CD4-positive, alpha-beta T cell treated with Interleukin-12 subunit alpha and Interleukin-12 subunit beta, for 1 hour (primary cell): ENCODE measurements around the gene DNM3.
"Not testable (repeated sequence)": the region's sequence is repeated elsewhere in the genome, so short reads cannot be mapped to it uniquely, and the experiment has no call there.

Experiments
- DNase-seq: peaks from one replicate; pipeline ENCODE4 v3.0.0-alpha.2; 2020

DNM3 gene

DNA sequence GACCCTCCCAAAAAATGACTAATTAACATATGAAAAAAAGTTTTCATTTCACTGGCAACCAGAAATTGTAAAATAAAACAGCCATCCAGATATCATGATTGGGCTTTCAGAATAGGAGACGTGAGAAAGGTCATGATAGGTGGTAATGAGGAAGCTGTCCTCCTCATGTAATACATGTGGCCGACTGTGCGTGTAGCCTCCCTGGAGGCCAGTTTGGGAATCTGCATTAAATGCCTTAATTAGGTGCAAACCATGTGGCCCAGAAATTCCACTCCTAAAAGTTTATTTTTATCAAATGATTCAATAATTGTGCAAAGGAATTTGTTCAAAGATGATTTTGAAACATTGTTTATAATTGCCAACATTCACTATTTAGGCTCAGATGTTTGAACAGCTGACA, 451.5 kb downstream of the DNM3 start:
- DNase-seq: no peak

DNA sequence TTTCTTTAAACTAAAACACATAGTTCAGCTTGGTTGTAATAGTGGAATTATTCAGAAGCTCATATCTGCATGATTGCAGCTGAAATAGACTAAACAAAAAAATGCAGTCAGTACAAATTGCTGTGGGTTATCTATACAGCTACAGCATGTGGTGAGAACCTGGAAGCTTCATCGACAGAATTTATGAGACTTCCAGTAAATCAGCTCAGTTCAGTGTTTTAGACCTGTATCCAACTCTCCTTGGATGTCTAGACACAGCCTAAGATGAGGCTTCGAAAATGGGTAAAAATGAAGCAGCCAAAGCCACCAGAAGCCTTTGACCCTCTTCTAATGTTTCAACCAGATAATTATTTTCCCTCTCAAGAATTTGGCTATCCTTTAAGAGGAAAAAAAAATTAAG, 452.1 kb downstream of the DNM3 start:
- DNase-seq: no peak

- no peak for DNase-seq
Observed at GRCh38 chr1:172298141-172298540, 456.8 kb downstream of the DNM3 start.

GRCh38 chr1:172298911-172299310, 457.6 kb downstream of the DNM3 start:
- no peak for DNase-seq

GRCh38 chr1:172299515-172299914, 458.2 kb downstream of the DNM3 start:
- no peak for DNase-seq

DNA sequence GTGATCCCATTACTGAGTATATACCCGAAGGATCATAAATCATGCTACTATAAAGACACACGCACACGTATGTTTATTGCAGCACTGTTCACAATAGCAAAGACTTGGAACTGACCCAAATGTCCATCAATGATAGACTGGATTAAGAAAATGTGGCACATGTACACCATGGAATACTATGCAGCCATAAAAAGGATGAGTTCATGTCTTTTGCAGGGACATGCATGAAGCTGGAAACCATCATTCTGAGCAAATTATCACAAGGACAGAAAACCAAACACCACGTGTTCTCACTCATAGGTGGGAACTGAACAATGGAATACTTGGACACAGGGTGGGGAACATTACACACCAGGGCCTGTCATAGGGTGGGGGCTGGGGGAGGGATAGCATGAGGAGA, 466.2 kb downstream of the DNM3 start:
- DNase-seq: not testable (repeated sequence)

DNA sequence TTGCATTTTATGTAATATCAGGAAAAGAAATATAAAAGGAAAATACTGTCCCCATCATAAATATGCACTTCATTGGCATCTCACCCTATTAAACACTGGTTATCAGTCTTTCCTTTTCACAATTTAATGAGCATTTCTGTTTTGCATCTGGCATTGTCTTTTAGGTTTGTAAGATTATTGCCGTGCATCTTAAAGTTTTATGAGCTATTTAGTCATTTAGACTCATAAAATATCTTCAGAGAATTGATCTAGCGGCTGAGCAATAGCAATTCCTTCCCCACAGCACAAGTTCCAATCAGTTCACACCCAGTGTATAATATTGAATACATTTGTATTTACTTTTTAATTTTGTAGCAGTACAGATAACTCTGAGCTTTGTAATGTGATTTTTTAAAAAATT, 466.8 kb downstream of the DNM3 start:
- DNase-seq: no peak

DNA sequence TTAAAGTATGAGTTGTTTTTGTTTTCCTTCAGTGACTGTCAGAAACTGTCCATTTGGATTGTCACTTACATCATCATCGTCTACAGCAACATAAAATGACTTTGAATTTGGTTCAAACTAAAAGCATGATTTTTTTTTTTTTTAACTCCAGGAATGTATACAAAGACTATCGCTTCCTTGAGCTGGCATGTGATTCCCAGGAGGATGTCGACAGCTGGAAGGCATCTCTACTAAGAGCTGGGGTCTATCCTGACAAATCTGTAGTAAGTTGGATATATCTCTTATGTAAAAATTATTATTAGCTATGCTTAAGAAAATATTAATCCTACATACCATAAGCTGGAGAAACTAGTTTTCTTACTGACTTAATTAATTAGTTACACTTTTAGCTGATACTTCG, 467.3 kb downstream of the DNM3 start:
- DNase-seq: no peak

DNA sequence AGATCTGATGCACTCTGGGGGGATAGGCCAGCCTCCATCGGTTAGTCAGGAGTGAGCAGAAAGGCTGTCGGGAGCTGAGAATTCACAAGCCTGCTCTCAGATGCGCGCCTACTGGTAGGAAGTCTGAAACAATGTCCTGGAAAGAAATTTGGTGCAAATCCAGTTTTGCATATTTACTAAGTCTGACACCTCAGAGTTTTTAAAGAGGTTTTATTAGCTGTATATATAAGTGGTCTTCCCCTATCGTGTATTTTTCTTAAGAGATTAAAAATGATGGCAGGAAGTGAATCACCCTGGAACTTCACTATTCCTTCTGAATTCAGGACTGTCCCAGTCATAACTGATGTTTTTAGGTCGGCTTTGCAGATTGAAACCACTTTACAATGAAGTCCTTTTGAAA, 479.4 kb downstream of the DNM3 start:
- DNase-seq: no peak

DNA sequence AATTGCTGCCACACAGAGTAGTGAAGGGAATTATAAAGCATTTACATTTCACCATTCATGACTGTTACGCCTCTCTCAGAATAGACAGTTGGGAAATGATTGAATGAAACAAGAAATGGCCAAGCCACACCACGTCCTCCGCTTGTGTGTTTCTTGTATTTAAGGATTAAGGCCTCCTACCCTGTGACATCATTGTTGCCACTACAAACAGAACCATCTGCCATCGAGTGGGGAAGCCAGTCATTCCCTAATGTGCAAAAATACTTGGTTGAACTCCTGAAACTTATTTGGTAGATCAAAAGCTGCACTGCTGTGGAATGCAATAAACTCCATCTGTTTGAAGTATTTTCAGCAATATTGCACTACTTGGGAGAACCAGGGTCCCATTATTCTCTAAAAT, 480.2 kb downstream of the DNM3 start:
- DNase-seq: no peak

DNA sequence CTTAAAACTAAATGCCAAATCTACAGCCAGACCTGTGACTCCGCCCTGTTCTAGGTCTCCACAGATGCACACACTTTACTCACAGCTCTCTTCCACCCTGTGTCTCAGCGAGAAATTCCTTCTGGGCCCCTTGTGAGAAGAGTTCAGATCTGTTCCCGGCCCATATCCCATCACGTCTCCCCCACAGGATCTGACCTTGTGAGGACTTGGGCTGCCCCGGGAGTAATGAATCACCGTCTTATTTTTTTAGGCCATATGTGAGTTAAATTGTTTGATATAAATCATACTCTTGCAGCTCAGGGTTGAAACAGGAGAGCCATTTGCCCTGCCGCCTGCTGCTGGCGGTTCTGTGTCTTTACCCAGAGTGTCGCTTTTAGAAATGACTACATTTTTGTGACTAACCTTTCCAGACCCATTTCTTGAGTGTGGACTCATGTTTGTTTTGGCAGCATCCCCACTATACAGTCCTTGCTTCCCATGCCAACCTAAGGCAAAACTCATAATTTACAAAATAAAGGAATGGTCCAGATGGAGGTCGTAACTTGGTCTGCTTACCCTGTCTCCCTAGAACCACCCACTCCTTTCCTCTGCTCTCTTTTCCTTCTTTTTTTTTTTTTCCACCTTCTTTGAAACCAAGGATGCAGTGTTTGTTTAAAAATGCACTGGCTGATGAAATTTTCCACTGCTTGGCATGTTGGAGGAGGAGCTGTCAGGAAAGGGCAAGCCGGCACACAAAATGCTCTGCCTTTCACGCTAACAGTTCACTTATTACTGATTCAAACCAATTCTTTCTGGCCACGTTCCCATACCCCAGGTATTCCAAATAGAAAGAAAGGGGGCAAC, 481.1 kb downstream of the DNM3 start:
- no peak for DNase-seq

DNA sequence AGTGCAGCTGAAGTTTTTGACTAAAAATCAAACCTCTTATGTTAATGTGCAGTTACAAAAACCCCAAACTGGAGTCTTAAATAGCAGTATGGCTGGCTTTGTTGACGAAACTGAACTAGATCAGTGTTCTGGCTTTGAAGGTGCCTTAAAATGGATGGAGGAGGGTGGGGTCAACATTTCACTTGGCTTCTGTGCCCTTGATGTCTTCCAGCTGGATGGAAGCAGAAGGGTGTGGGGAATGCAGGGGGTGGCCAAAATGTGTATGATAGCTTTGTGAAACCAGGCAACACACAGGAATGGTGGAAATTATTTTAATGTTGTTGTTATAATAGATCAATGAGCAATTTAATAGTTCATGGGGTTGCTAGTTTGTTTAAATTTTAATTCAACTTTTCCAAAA, 482.4 kb downstream of the DNM3 start:
- no peak for DNase-seq

GRCh38 chr1:172324086-172324485, 482.8 kb downstream of the DNM3 start:
- DNase-seq: no peak

GRCh38 chr1:172324761-172325160, 483.5 kb downstream of the DNM3 start:
- no peak for DNase-seq

GRCh38 chr1:172325531-172325930, 484.2 kb downstream of the DNM3 start:
- DNase-seq: no peak

GRCh38 chr1:172326136-172326535, 484.8 kb downstream of the DNM3 start:
- DNase-seq: no peak

GRCh38 chr1:172328266-172328665, 487.0 kb downstream of the DNM3 start:
- no peak for DNase-seq

DNA sequence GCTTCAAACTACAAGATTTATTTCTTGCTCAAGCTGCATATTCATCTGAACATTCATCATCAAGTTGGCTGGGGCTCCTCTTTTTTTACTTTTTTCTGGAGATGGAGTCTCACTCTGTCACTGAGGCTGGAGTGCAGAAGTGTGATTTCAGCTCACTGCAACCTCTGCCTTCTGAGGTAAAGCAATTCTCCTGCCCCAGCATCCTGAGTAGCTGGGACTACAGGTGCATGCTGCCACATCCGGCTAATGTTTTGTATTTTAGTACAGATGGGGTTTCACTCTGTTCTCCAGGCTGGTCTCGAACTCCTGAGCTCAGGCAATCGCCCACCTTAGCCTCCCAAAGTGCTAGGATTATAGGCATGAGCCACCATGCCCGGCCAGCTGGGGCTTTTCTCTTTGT, 490.9 kb downstream of the DNM3 start:
- DNase-seq: no peak

DNA sequence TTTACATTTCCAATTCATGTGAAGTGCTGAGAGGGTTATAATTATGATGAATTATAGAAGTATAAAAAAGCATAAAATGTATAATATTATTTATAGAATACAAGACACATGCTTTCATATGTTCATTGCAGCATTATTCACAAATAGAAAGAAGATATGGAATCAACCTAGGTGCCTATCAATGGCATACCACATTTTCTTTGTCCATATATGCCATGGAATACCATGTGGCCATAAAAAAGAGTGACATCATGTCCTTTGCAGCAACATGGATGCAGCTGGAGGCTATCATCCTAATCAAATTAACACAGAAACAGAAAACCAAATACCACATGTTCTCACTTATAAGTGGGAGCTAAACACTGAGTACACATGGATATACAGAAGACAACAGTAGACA, 494.1 kb downstream of the DNM3 start:
- DNase-seq: no peak

DNA sequence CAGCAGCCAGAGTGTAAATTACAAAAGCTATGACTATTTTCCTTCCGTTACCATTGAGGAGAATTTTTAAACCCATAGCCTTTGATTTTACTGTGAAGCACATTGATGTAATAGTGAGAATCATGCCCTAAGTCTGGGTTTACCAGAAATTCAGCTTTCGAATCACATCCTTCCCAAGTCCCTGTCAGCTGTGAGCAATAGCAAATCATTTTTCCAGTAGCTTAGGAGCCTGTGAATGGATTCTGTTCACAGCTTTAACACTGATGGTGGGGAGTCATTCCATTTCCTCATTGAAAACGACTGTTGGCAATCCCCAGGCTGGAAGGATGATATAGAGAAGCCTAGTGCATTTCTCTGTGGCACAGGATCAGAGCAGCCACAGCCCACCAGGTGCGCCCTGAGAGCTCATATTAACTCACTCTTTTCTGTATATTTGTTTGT, 497.0 kb downstream of the DNM3 start:
- no peak for DNase-seq

DNA sequence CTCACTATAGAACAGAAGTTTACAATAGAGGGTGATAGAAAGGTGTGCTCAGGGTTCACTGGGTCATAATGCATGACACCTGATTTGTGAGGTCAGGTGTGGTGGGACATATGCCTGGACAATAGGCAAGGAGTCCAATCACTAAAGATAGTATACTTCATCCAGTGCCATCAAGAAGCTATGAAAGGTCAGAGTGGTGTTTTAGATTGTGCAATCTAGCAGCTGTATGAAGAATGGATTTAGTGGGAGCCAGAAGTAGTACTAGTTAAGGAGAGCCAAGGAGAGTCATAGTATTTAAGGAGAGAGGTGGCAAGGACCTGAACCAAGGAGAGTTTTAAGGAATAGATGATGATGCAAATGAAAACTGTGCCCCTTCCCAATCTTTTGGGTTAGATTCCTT, 498.5 kb downstream of the DNM3 start:
- no peak for DNase-seq

- DNase-seq: no peak
Observed at GRCh38 chr1:172340520-172340919, 499.2 kb downstream of the DNM3 start.

GRCh38 chr1:172341697-172342096, 500.4 kb downstream of the DNM3 start:
- no peak for DNase-seq

DNA sequence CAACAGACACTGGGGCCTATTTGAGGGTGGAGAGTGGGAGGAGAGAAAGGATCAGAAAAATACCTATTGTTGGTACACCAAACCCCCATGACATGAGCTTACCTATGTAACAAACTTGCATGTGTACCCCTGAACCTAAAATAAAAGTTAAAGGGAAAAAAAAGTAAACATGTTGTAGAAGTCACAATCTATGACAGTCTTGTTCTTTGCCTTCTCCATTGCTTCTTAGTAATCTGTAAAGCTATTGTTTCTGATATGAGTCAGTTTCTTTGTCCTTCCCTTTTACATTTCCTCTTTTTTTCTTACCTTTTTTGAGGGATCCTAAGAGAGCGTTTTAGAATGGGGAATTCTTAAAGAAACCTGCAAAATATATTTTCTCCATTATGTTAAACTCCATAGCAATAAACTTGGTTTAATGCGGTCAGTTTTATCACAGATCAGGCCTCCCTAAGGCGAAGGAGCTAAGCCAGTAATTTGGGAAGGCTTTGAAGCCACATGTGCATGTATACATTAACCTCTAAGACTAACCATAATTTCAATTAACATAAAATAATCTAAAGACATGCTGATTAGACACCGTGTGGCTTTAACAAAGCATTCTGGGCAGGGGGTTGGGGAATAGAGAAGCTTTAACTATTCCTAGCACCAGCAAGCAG, 501.4 kb downstream of the DNM3 start:
- DNase-seq: no peak
